Suprapubic skin (tissue), 4 donors: ENCODE results near the gene CABP2. TPM values are rescaled to one million over a fixed set of nuclear protein-coding genes. Genes with fewer than 3 reads are reported as not detected.

Experiments
- DNase-seq, 2 donors: peaks; one replicate each; pipeline ENCODE4 v3.0.0-alpha.2; 2019; ENCODE audit warnings: low spot score in 2 of 2
- H3K27ac ChIP-seq: fragments of 200-600 bp; sonication (generic); one replicate; pipeline ENCODE4 v1.5.1; 2019
- H3K27me3 ChIP-seq: fragments of 200-600 bp; sonication (generic); one replicate; pipeline ENCODE4 v1.5.1; 2019
- H3K36me3 ChIP-seq: fragments of 200-600 bp; sonication (generic); one replicate; pipeline ENCODE4 v1.5.1; 2019
- H3K4me1 ChIP-seq: fragments of 200-600 bp; sonication (generic); one replicate; pipeline ENCODE4 v1.5.1; 2019
- H3K4me3 ChIP-seq: fragments of 200-600 bp; sonication (generic); one replicate; pipeline ENCODE4 v1.5.1; 2019; ENCODE audit warnings: mild to moderate bottlenecking
- H3K9me3 ChIP-seq: fragments of 200-600 bp; sonication (generic); one replicate; pipeline ENCODE4 v1.5.1; 2019
- EP300 ChIP-seq: sonication (generic); formaldehyde crosslinking; IDR thresholded peaks from one replicate; pipeline ENCODE4 v1.6.1; 2017; ENCODE audit warnings: antibody characterized with exemption
- POLR2A ChIP-seq, 2 donors: fragments of 450-650 bp; IDR thresholded peaks; one replicate each; pipeline ENCODE4 v1.6.1; 2017; ENCODE audit warnings: antibody characterized with exemption in 2 of 2, mild to moderate bottlenecking in 2 of 2, moderate library complexity in 2 of 2
- POLR2AphosphoS5 ChIP-seq, 3 donors: sonication (generic); formaldehyde crosslinking; IDR thresholded peaks; one replicate each; pipeline ENCODE4 v1.6.1; 2017; ENCODE audit warnings: antibody characterized with exemption in 3 of 3
- WGBS: methylation state at CpG from one replicate; pipeline ENCODE4 v1.1.5; 2018; 5-methylcytosine and 5-hydroxymethylcytosine counted together
- total RNA-seq, 4 donors: library from RNA; depleted of rRNA; stranded (reverse); fragments of >200 nt; gene quantifications; one replicate each; pipeline ENCODE4 v1.1.0, GENCODE V29; 2016
- TF ChIP-seq, protein P1 (sequence below), 2 donors: fragments of 200-600 bp in 1 of 2; fragments of 450-650 bp in 1 of 2; sonication (generic) in 1 of 2; IDR thresholded peaks; one replicate each; pipeline ENCODE4 v1.5.1; 2016 to 2019; ENCODE audit warnings: antibody characterized with exemption in 2 of 2, mild to moderate bottlenecking in 1 of 2, moderate library complexity in 1 of 2

The CABP2 gene
- total RNA-seq, 4 donors from 2014 or later: not detected

DNA sequence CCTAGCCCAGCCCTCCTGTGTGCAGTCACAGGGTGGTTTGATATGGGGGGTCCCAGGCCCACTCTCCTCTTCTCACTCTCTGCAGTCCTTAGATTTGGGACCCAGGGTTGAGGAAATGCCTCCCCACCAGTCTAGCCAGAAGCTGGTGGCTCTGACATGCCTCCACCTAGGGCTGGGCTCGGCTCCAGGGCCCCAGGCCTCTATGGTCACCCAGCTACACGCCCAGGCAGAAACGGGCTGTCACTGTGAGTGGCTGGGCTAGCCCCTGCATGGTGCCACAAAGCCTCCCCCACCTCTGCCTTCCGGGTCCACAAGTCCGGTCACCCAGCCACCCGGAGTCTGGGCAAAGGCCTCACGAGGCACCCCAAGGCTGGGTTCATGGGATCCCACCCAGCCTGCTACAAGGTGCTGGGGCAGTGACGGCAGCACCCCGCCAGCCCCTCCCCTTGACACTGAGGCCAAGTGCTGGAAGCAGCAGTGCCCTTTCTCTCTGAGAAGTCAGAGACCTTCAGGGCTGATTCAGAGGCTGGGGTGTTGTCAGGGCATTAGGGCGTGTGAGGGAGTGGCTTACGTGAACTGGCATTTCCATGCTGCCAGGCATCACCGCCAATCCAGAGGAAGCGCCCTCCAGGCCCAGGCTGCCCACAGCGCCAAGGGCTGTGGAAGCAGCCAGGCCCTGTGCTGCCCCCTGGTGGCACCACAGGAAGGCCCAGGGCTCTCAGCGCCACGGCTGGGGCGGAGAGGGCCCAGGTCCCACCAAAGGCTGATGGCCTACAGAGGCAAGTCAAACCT lies 17.4 kb downstream of the CABP2 start:
- Histone ChIP-seq H3K27me3 (no peaks in the 10 kb centered on the region), H3K4me3 (peak overlapping the region; percentile 57), H3K4me1 (peaks cover 53% of the 10 kb centered on the region), H3K36me3 (no peaks in the 10 kb centered on the region), H3K27ac (peak overlapping the region; percentile 84), H3K9me3 (no peaks in the 10 kb centered on the region)
- DNase-seq: peak; percentile 89 to 93
- 7% methylated on average over 2 of the region's 17 CpGs for WGBS
- TF ChIP-seq, protein P1, sequence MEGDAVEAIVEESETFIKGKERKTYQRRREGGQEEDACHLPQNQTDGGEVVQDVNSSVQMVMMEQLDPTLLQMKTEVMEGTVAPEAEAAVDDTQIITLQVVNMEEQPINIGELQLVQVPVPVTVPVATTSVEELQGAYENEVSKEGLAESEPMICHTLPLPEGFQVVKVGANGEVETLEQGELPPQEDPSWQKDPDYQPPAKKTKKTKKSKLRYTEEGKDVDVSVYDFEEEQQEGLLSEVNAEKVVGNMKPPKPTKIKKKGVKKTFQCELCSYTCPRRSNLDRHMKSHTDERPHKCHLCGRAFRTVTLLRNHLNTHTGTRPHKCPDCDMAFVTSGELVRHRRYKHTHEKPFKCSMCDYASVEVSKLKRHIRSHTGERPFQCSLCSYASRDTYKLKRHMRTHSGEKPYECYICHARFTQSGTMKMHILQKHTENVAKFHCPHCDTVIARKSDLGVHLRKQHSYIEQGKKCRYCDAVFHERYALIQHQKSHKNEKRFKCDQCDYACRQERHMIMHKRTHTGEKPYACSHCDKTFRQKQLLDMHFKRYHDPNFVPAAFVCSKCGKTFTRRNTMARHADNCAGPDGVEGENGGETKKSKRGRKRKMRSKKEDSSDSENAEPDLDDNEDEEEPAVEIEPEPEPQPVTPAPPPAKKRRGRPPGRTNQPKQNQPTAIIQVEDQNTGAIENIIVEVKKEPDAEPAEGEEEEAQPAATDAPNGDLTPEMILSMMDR (IDR thresholded peaks at IDR 0.05): peak; percentile 91 to 95
- TF ChIP-seq POLR2A (IDR thresholded peaks at IDR 0.05) (no peak), EP300 (no peak), POLR2AphosphoS5 (IDR thresholded peaks at IDR 0.05) (peak in 2 of 3 donors; percentile 67 to 81)

DNA sequence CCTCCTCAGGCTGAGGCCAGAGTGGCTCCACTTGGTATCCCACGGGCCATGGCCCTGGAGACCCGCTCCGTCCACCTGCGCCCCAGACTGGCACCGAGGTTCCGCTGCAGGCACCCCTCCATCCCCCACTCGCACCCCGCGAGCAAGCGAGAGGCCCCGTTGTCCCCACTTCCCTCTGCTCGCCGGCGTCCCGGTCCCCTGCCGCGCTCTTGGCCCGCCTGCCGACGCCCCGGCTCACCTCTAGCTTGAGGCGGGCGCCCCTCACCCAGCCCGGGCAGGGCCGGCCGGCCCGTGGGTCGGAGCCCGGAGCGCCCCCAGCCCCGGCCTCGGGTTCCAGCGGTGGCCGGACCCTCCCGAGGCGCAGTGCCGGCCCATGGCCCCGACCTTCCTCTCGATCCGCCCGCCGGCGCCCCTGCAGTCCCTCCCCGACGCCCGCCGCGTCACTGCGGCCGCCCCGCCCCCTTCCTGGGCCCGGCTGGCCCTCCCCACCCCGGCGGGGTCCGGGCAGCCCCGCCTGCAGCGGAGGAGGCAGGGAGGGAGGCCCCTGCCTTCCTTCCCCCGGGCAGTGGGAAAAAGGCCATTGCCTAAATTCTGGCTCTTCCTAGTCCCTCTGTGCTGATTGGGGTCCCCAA lies 18.2 kb downstream of the CABP2 start, which contains the start of gene PITPNM1:
TSS of gene PITPNM1 (minus strand) at position 414 of the 632 bp plus-strand sequence. CDS start 1,183 bp downstream, outside the sequence.
- peak within 1 kb of the TSS; percentile 84 for H3K27ac ChIP-seq
- no peaks in the 10 kb centered on the region for H3K36me3 ChIP-seq
- 0% methylated on average over 3 of the region's 58 CpGs for WGBS
- TF ChIP-seq POLR2A (IDR thresholded peaks at IDR 0.05) (no peak), POLR2AphosphoS5 (IDR thresholded peaks at IDR 0.05) (no peak)
- TF ChIP-seq, protein P1 (IDR thresholded peaks at IDR 0.05): no peak
- peak in 1 of 2 donors; percentile 77 for DNase-seq
- peak within 1 kb of the TSS; percentile 57 for H3K4me3 ChIP-seq
- H3K27me3 ChIP-seq: no peaks in the 10 kb centered on the region
- no peaks in the 10 kb centered on the region for H3K9me3 ChIP-seq
- H3K4me1 ChIP-seq: peaks cover 53% of the 10 kb centered on the region

DNA sequence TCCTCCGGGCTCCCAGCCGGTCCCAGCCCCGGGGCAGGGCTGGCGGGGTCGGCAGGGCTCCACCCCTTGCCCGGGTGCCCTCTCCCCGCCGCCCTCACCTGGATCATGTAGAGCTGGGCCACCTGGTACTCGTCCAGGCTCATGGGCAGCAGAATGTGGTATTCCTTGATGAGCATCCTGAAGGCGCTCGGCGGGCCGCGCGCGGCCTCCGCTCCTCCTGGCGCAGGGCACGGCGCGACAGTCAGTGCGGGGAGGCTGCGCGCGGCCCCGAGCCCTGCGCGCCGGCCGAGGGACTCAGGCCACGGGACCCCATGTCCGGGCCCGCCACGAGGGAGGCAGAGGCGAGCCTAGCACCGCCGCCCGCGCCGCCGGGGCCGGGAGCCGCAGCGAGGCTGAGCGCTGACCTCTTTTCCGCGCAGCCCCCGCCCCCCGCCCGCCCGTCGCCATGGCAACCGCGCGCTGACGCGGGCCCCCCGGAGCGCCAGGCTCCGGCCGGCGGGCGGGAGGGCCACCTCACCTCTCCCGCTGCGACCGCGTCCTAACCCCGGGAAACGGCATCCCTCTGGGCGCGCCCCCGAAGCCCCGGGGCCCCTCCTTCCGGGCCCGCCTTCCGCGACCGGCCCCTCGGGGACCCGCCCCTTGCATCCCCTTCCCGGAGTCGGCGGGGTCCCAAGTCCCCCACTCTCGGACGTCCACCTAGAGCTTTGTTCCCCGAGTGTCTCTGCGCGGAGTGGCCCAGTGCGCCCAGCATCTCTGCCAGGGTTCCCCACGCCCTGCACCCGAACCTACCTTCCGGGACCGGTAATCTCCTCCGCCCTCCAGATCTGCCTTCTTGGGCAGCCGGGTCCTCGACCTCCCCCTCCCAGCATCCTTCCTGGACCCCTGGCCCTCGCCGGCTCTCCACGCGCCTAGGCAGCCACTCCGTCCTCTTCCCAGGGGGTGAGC lies 19.0 kb downstream of the CABP2 start:
- DNase-seq: no peak

DNA sequence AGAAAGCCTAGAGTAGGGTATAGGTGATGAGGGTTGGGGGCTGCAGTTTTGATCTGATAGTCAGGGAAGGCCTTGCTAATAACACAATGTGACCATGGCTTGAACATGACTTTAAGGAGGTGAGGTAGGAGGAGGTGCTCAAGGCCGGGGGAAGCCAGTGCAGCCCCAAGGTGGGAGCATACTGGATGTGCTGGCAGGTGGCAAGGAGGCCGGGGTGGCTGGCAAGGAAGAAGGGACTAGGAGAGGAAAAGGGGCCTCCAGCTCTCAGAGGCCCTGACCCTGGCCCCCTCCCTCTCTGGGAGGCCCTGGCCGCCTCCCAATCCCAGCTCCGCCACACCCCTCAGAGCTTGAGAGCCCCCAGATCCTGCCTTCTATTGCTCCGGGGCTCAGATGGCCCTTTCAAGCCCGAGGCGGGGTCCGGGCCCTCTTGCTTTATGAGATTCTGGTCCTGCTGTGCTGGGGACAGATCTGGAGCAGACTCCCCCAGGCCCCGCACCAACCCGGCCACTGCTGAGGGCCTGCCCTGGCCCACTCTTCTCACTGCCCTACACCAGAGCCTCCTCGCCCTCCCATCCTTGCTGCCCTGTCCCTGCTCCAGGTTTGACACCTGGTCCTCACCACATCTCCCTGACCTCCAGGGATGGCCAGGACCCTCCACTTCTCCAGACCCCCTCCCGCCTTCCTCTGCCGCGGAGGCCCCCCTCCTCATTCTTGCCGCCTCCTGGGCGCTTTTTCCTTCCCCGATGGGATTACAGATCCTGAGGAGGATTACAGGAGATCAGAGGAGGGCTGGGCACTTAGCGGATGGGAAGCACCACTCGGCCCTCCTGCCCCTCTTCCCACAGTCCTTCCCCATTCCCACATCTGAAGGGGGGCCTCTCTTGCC lies 19.9 kb downstream of the CABP2 start:
- Histone ChIP-seq H3K27ac (no peak overlapping the region), H3K4me1 (peaks cover 46% of the 10 kb centered on the region), H3K4me3 (peak overlapping the region; percentile 57), H3K9me3 (no peaks in the 10 kb centered on the region), H3K36me3 (peaks cover 3% of the 10 kb centered on the region), H3K27me3 (no peaks in the 10 kb centered on the region)
- peak in 1 of 2 donors; percentile 59 for DNase-seq
- TF ChIP-seq EP300 (no peak), POLR2AphosphoS5 (IDR thresholded peaks at IDR 0.05) (no peak), POLR2A (IDR thresholded peaks at IDR 0.05) (no peak)
- TF ChIP-seq, protein P1 (IDR thresholded peaks at IDR 0.05): no peak
- WGBS: 80% methylated on average over 17 of the region's 19 CpGs

More for the DNA sequence above, 19.0 kb downstream of the CABP2 start:
- Histone ChIP-seq H3K36me3 (no peaks in the 10 kb centered on the region), H3K4me3 (peak overlapping the region; percentile 57), H3K9me3 (no peaks in the 10 kb centered on the region), H3K27me3 (no peaks in the 10 kb centered on the region), H3K4me1 (peaks cover 53% of the 10 kb centered on the region), H3K27ac (peak overlapping the region; percentile 84)
- 9% methylated on average over 19 of the region's 101 CpGs for WGBS
- TF ChIP-seq EP300: no peak
- TF ChIP-seq, protein P1 (IDR thresholded peaks at IDR 0.05): no peak
- TF ChIP-seq POLR2AphosphoS5 (IDR thresholded peaks at IDR 0.05): no peak
- no peak for TF ChIP-seq POLR2A (IDR thresholded peaks at IDR 0.05)
